Retinal pigment epithelial cell (primary cell): ENCODE data around the gene FTH1.

Experiments
- DNase-seq: peaks from one replicate; pipeline ENCODE4 v3.0.0-alpha.2; 2010; ENCODE audit warnings: low read depth
- H3K4me3 ChIP-seq: 2 replicates; pipeline ENCODE4 v1.5.1; 2011; ENCODE audit warnings: mild to moderate bottlenecking, low read length, control low read depth, moderate library complexity
- CTCF ChIP-seq: conservative IDR thresholded peaks from 2 replicates; pipeline ENCODE4 v1.5.1; 2011; ENCODE audit warnings: low read depth, low read length, control low read depth, inconsistent platforms

Gene FTH1

GRCh38 chr11:61996933-61997332, 29.5 kb upstream of the FTH1 start:
- no peak overlapping the region for H3K4me3 ChIP-seq
- no peak for DNase-seq
- no peak for TF ChIP-seq CTCF

GRCh38 chr11:61994981-61995380, 27.5 kb upstream of the FTH1 start:
- H3K4me3 ChIP-seq, result no peak overlapping the region
- no peak for DNase-seq
- TF ChIP-seq CTCF, result no peak

- no peak for DNase-seq
- H3K4me3 ChIP-seq, result no peak overlapping the region
- no peak for TF ChIP-seq CTCF
Measured at GRCh38 chr11:61985869-61986268, 18.4 kb upstream of the FTH1 start.

DNA sequence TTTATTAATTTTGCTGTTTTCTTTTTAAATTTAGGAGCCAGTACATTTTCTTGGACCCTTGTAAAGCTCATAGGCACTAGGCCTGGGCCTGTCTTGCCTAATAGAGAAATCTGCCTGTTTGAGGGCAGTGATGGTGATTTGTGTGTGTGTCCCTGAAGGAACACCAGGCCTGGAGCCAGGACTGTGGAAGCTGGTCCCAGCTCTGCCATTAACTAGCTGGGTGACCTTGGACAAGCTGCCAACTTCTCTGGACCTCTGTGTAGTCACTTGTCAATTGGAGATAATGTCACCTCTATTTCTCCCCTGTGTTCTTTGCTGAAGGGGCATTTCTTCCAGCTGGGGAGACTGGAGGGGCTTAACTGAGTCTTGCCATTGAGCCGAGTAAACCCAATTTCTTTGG, 16.0 kb upstream of the FTH1 start:
- no peak for TF ChIP-seq CTCF
- no peak overlapping the region for H3K4me3 ChIP-seq
- no peak for DNase-seq

GRCh38 chr11:61980783-61981541, 13.5 kb upstream of the FTH1 start:
- H3K4me3 ChIP-seq, result no peak overlapping the region
- TF ChIP-seq CTCF, result no peak
- no peak for DNase-seq

GRCh38 chr11:61978703-61979661, 11.5 kb upstream of the FTH1 start:
- DNase-seq, result peak; percentile 75
- TF ChIP-seq CTCF, result no peak
- H3K4me3 ChIP-seq, result no peak overlapping the region
